ENCODE measurements around the gene RPA1. TPM values are rescaled to one million over a fixed set of nuclear protein-coding genes. Genes with fewer than 3 reads are reported as not detected.

Gene RPA1
- total RNA-seq, 2 experiments from 2014 or later = 176 to 186 TPM

- H3K9me3 Mint-ChIP-seq = no peaks in the 10 kb centered on the region
- no peak overlapping the region for H3K27ac Mint-ChIP-seq
- H3K4me1 Mint-ChIP-seq = no peaks in the 10 kb centered on the region
- CTCF ChIA-PET = no interaction called here
- peaks cover 3% of the 10 kb centered on the region for H3K27me3 Mint-ChIP-seq
- no peaks in the 10 kb centered on the region for H3K36me3 Mint-ChIP-seq (ENCODE audit: low read depth)
- POLR2A ChIA-PET = no interaction called here
- H3K4me3 Mint-ChIP-seq = no peak overlapping the region
- no peak for DNase-seq
Measured at GRCh38 chr17:1920948-1921351, 91.1 kb downstream of the RPA1 start.

- DNase-seq = no peak
- Mint-ChIP-seq H3K9me3 (no peaks in the 10 kb centered on the region), H3K36me3 (ENCODE audit: low read depth) (no peaks in the 10 kb centered on the region), H3K4me1 (no peaks in the 10 kb centered on the region), H3K27ac (no peak overlapping the region), H3K27me3 (no peaks in the 10 kb centered on the region), H3K4me3 (no peak overlapping the region)
- ChIA-PET CTCF (no interaction called here), POLR2A (no interaction called here)
Measured at GRCh38 chr17:1928976-1929375, 99.2 kb downstream of the RPA1 start.

GRCh38 chr17:1930337-1930645 lies 100.5 kb downstream of the RPA1 start:
- H3K9me3 Mint-ChIP-seq = no peaks in the 10 kb centered on the region
- no peak overlapping the region for H3K27ac Mint-ChIP-seq
- no peak for DNase-seq
- H3K4me3 Mint-ChIP-seq = no peak overlapping the region
- POLR2A ChIA-PET = no interaction called here
- H3K27me3 Mint-ChIP-seq = no peaks in the 10 kb centered on the region
- no peaks in the 10 kb centered on the region for H3K36me3 Mint-ChIP-seq (ENCODE audit: low read depth)
- H3K4me1 Mint-ChIP-seq = no peaks in the 10 kb centered on the region
- CTCF ChIA-PET = no interaction called here

- Mint-ChIP-seq H3K9me3 (no peaks in the 10 kb centered on the region), H3K27ac (no peak overlapping the region), H3K36me3 (ENCODE audit: low read depth) (no peaks in the 10 kb centered on the region), H3K4me3 (no peak overlapping the region), H3K27me3 (no peaks in the 10 kb centered on the region), H3K4me1 (no peaks in the 10 kb centered on the region)
- ChIA-PET CTCF (interaction anchor here (1.1 kb wide), 1 partner anchor 50 kb away, joined by 3 read pairs; no protein-coding TSS in a partner anchor), POLR2A (no interaction called here)
- DNase-seq = no peak
Measured at GRCh38 chr17:1931844-1932579, 102.2 kb downstream of the RPA1 start.

- H3K27ac Mint-ChIP-seq = no peak overlapping the region
- DNase-seq = no peak
- no peaks in the 10 kb centered on the region for H3K4me1 Mint-ChIP-seq
- H3K4me3 Mint-ChIP-seq = no peak overlapping the region
- ChIA-PET CTCF (no interaction called here), POLR2A (no interaction called here)
- H3K9me3 Mint-ChIP-seq = no peaks in the 10 kb centered on the region
- no peaks in the 10 kb centered on the region for H3K36me3 Mint-ChIP-seq (ENCODE audit: low read depth)
- H3K27me3 Mint-ChIP-seq = no peaks in the 10 kb centered on the region
Measured at GRCh38 chr17:1933875-1934715, 104.3 kb downstream of the RPA1 start.

GRCh38 chr17:1934901-1935300 lies 105.1 kb downstream of the RPA1 start:
- Mint-ChIP-seq H3K9me3 (no peaks in the 10 kb centered on the region), H3K27ac (no peak overlapping the region), H3K36me3 (ENCODE audit: low read depth) (no peaks in the 10 kb centered on the region), H3K4me3 (no peak overlapping the region), H3K4me1 (no peaks in the 10 kb centered on the region), H3K27me3 (no peaks in the 10 kb centered on the region)
- no peak for DNase-seq
- ChIA-PET POLR2A (no interaction called here), CTCF (no interaction called here)

- H3K4me1 Mint-ChIP-seq = no peaks in the 10 kb centered on the region
- no peaks in the 10 kb centered on the region for H3K9me3 Mint-ChIP-seq
- no peaks in the 10 kb centered on the region for H3K27me3 Mint-ChIP-seq
- DNase-seq = no peak
- ChIA-PET POLR2A (no interaction called here), CTCF (no interaction called here)
- no peaks in the 10 kb centered on the region for H3K36me3 Mint-ChIP-seq (ENCODE audit: low read depth)
- H3K4me3 Mint-ChIP-seq = no peak overlapping the region
- no peak overlapping the region for H3K27ac Mint-ChIP-seq
Measured at GRCh38 chr17:1936766-1937165, 107.0 kb downstream of the RPA1 start.

- Mint-ChIP-seq H3K4me1 (no peaks in the 10 kb centered on the region), H3K27ac (no peak overlapping the region), H3K9me3 (no peaks in the 10 kb centered on the region), H3K27me3 (no peaks in the 10 kb centered on the region), H3K4me3 (no peak overlapping the region), H3K36me3 (ENCODE audit: low read depth) (no peaks in the 10 kb centered on the region)
- ChIA-PET CTCF (no interaction called here), POLR2A (no interaction called here)
- DNase-seq = no peak
Measured at GRCh38 chr17:1937461-1937860, 107.7 kb downstream of the RPA1 start.

- ChIA-PET CTCF (no interaction called here), POLR2A (no interaction called here)
- Mint-ChIP-seq H3K36me3 (ENCODE audit: low read depth) (no peaks in the 10 kb centered on the region), H3K9me3 (no peaks in the 10 kb centered on the region), H3K4me1 (no peaks in the 10 kb centered on the region), H3K27me3 (no peaks in the 10 kb centered on the region), H3K27ac (no peak overlapping the region), H3K4me3 (no peak overlapping the region)
- DNase-seq = no peak
Measured at GRCh38 chr17:1939981-1940809, 110.4 kb downstream of the RPA1 start.

- H3K36me3 Mint-ChIP-seq (ENCODE audit: low read depth) = no peaks in the 10 kb centered on the region
- POLR2A ChIA-PET = no interaction called here
- no peaks in the 10 kb centered on the region for H3K27me3 Mint-ChIP-seq
- H3K4me3 Mint-ChIP-seq = no peak overlapping the region
- H3K27ac Mint-ChIP-seq = no peak overlapping the region
- H3K9me3 Mint-ChIP-seq = no peaks in the 10 kb centered on the region
- DNase-seq = no peak
- H3K4me1 Mint-ChIP-seq = no peaks in the 10 kb centered on the region
- CTCF ChIA-PET = no interaction called here
Measured at GRCh38 chr17:1940810-1941185, 111.0 kb downstream of the RPA1 start.

GRCh38 chr17:1941272-1942065 lies 111.7 kb downstream of the RPA1 start:
- H3K27ac Mint-ChIP-seq = no peak overlapping the region
- no peaks in the 10 kb centered on the region for H3K4me1 Mint-ChIP-seq
- DNase-seq = no peak
- H3K9me3 Mint-ChIP-seq = no peaks in the 10 kb centered on the region
- ChIA-PET POLR2A (no interaction called here), CTCF (no interaction called here)
- H3K4me3 Mint-ChIP-seq = no peak overlapping the region
- H3K27me3 Mint-ChIP-seq = no peaks in the 10 kb centered on the region
- H3K36me3 Mint-ChIP-seq (ENCODE audit: low read depth) = no peaks in the 10 kb centered on the region

- Mint-ChIP-seq H3K27me3 (no peaks in the 10 kb centered on the region), H3K4me1 (no peaks in the 10 kb centered on the region), H3K9me3 (no peaks in the 10 kb centered on the region), H3K27ac (no peak overlapping the region), H3K36me3 (ENCODE audit: low read depth) (no peaks in the 10 kb centered on the region), H3K4me3 (no peak overlapping the region)
- CTCF ChIA-PET = no interaction called here
- no peak for DNase-seq
- POLR2A ChIA-PET = no interaction called here
Measured at GRCh38 chr17:1942066-1942365, 112.2 kb downstream of the RPA1 start.

GRCh38 chr17:1942666-1943435 lies 113.0 kb downstream of the RPA1 start:
- H3K4me1 Mint-ChIP-seq = no peaks in the 10 kb centered on the region
- H3K9me3 Mint-ChIP-seq = no peaks in the 10 kb centered on the region
- H3K4me3 Mint-ChIP-seq = no peak overlapping the region
- no peaks in the 10 kb centered on the region for H3K27me3 Mint-ChIP-seq
- ChIA-PET POLR2A (no interaction called here), CTCF (no interaction called here)
- no peak for DNase-seq
- no peak overlapping the region for H3K27ac Mint-ChIP-seq
- no peaks in the 10 kb centered on the region for H3K36me3 Mint-ChIP-seq (ENCODE audit: low read depth)
